Measurements from ENCODE around the gene TTC31.
"Not testable (repeated sequence)": the region's sequence is repeated elsewhere in the genome, so short reads cannot be mapped to it uniquely, and the experiment has no call there.

The TTC31 gene

GRCh38 chr2:74461187-74462053, 21.5 kb upstream of the TTC31 start:
- no peak for DNase-seq
- TF ChIP-seq POLR2A (IDR thresholded peaks at IDR 0.05; ENCODE audit: low read length): no peak
- TF ChIP-seq GATA1 (IDR thresholded peaks at IDR 0.05; ENCODE audit: low read depth, low read length): no peak

- DNase-seq: no peak
- TF ChIP-seq POLR2A (IDR thresholded peaks at IDR 0.05; ENCODE audit: low read length) (no peak), GATA1 (IDR thresholded peaks at IDR 0.05; ENCODE audit: low read depth, low read length) (no peak)
Observed at GRCh38 chr2:74462054-74462785, 20.7 kb upstream of the TTC31 start.

- TF ChIP-seq GATA1 (IDR thresholded peaks at IDR 0.05; ENCODE audit: low read depth, low read length): no peak
- TF ChIP-seq POLR2A (IDR thresholded peaks at IDR 0.05; ENCODE audit: low read length): no peak
- DNase-seq: no peak
Observed at GRCh38 chr2:74462786-74463105, 20.1 kb upstream of the TTC31 start.

- no peak for TF ChIP-seq GATA1 (IDR thresholded peaks at IDR 0.05; ENCODE audit: low read depth, low read length)
- no peak for TF ChIP-seq POLR2A (IDR thresholded peaks at IDR 0.05; ENCODE audit: low read length)
- no peak for DNase-seq
Observed at GRCh38 chr2:74464406-74464805, 18.5 kb upstream of the TTC31 start.

- DNase-seq: not testable (repeated sequence)
Observed at GRCh38 chr2:74470742-74471141, 12.1 kb upstream of the TTC31 start.

GRCh38 chr2:74471332-74472065, 11.4 kb upstream of the TTC31 start:
- no peak for DNase-seq
- TF ChIP-seq GATA1 (IDR thresholded peaks at IDR 0.05; ENCODE audit: low read depth, low read length) (no peak), POLR2A (IDR thresholded peaks at IDR 0.05; ENCODE audit: low read length) (no peak)

GRCh38 chr2:74472086-74472944, 10.6 kb upstream of the TTC31 start, which contains the start of gene MRPL53:
MRPL53 (minus strand) TSS chr2:74472680; CDS start chr2:74472660, 20 bp downstream.
- TF ChIP-seq GATA1 (IDR thresholded peaks at IDR 0.05; ENCODE audit: low read depth, low read length) (no peak), POLR2A (IDR thresholded peaks at IDR 0.05; ENCODE audit: low read length) (peak; percentile 99)
- DNase-seq: peak; percentile 96

- no peak for DNase-seq
- TF ChIP-seq POLR2A (IDR thresholded peaks at IDR 0.05; ENCODE audit: low read length) (no peak), GATA1 (IDR thresholded peaks at IDR 0.05; ENCODE audit: low read depth, low read length) (no peak)
Observed at GRCh38 chr2:74472945-74473258, 10.0 kb upstream of the TTC31 start.

GRCh38 chr2:74474481-74474880, 8.4 kb upstream of the TTC31 start:
- TF ChIP-seq POLR2A (IDR thresholded peaks at IDR 0.05; ENCODE audit: low read length) (no peak), GATA1 (IDR thresholded peaks at IDR 0.05; ENCODE audit: low read depth, low read length) (no peak)
- DNase-seq: no peak

GRCh38 chr2:74474899-74475298, 8.0 kb upstream of the TTC31 start:
- TF ChIP-seq GATA1 (IDR thresholded peaks at IDR 0.05; ENCODE audit: low read depth, low read length) (no peak), POLR2A (IDR thresholded peaks at IDR 0.05; ENCODE audit: low read length) (no peak)
- DNase-seq: no peak

- TF ChIP-seq POLR2A (IDR thresholded peaks at IDR 0.05; ENCODE audit: low read length): no peak
- DNase-seq: no peak
Observed at GRCh38 chr2:74481431-74481830, 1.4 kb upstream of the TTC31 start.

- peak; percentile 77 to 82 for DNase-seq
- no peak for TF ChIP-seq GATA1 (IDR thresholded peaks at IDR 0.05; ENCODE audit: low read depth, low read length)
Observed at GRCh38 chr2:74481961-74482800, 700 bp upstream of the TTC31 start.

GRCh38 chr2:74483675-74484164, 839 bp downstream of the TTC31 start:
- not testable (repeated sequence) for DNase-seq
